ENCODE data around the gene LIN52. TPM values are rescaled to one million over a fixed set of nuclear protein-coding genes. Genes with fewer than 3 reads are reported as not detected.

Gene LIN52
- polyA plus RNA-seq, 1 donor from 2014 or later, result 57.9 TPM

DNA sequence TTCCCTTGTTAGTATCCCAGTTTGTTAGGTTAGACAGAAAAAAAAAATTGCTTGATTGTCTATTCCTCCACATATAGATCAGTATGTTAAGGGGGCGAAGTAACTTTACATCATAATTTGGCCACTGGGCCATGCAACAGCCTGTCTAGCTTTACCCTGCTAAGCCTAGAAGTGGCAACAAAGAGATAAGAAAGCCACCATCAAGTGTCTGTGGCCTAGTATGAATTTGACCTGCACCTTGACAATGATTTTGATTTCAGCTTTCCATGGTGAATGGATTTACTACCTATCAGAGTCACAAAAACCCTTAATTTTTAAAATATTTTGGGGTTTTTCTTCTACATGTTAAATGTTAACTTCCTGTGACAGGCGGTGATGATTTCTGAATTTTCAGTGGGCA lies 63.9 kb downstream of the LIN52 start:
- no peaks in the 10 kb centered on the region for H3F3A ChIP-seq (ENCODE audit: insufficient read depth, low read length, poor library complexity, severe bottlenecking)
- H3K4me3 ChIP-seq (ENCODE audit: low read length), result no peak overlapping the region
- H3K9ac ChIP-seq (ENCODE audit: low read length), result no peak overlapping the region
- H3K27ac ChIP-seq (ENCODE audit: low read length), result no peak overlapping the region
- H2AFZ ChIP-seq (ENCODE audit: low read depth, low read length), result no peak overlapping the region
- no peaks in the 10 kb centered on the region for H3K27me3 ChIP-seq (ENCODE audit: insufficient read depth, low read depth, low read length)
- TF ChIP-seq POLR2AphosphoS5 (IDR thresholded peaks at IDR 0.05) (no peak), TAF1 (IDR thresholded peaks at IDR 0.05; ENCODE audit: low read depth) (no peak), RAD21 (conservative IDR thresholded peaks at IDR 0.05) (no peak), MXI1 (conservative IDR thresholded peaks at IDR 0.05; ENCODE audit: poor library complexity, severe bottlenecking) (no peak), EZH2 (IDR thresholded peaks at IDR 0.05; ENCODE audit: borderline replicate concordance, insufficient read depth, low read length, poor library complexity, severe bottlenecking) (no peak), SMC3 (conservative IDR thresholded peaks at IDR 0.05; ENCODE audit: poor library complexity) (no peak), EP300 (conservative IDR thresholded peaks at IDR 0.05; ENCODE audit: poor library complexity, severe bottlenecking) (no peak)
- TF ChIP-seq, protein P1, sequence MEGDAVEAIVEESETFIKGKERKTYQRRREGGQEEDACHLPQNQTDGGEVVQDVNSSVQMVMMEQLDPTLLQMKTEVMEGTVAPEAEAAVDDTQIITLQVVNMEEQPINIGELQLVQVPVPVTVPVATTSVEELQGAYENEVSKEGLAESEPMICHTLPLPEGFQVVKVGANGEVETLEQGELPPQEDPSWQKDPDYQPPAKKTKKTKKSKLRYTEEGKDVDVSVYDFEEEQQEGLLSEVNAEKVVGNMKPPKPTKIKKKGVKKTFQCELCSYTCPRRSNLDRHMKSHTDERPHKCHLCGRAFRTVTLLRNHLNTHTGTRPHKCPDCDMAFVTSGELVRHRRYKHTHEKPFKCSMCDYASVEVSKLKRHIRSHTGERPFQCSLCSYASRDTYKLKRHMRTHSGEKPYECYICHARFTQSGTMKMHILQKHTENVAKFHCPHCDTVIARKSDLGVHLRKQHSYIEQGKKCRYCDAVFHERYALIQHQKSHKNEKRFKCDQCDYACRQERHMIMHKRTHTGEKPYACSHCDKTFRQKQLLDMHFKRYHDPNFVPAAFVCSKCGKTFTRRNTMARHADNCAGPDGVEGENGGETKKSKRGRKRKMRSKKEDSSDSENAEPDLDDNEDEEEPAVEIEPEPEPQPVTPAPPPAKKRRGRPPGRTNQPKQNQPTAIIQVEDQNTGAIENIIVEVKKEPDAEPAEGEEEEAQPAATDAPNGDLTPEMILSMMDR (IDR thresholded peaks at IDR 0.05; ENCODE audit: poor library complexity, severe bottlenecking), result no peak
- no peaks in the 10 kb centered on the region for H3K9me3 ChIP-seq (ENCODE audit: low read length)
- H3K79me2 ChIP-seq (replicated peaks; ENCODE audit: insufficient read depth, low read length), result no peaks in the 10 kb centered on the region
- H3K4me2 ChIP-seq (ENCODE audit: low read length), result no peak overlapping the region
- H3K36me3 ChIP-seq (ENCODE audit: insufficient read depth, low read length), result no peaks in the 10 kb centered on the region
- no peaks in the 10 kb centered on the region for H3K9me2 ChIP-seq (ENCODE audit: insufficient read depth, low read length)
- H4K20me1 ChIP-seq (ENCODE audit: insufficient read depth), result no peaks in the 10 kb centered on the region

DNA sequence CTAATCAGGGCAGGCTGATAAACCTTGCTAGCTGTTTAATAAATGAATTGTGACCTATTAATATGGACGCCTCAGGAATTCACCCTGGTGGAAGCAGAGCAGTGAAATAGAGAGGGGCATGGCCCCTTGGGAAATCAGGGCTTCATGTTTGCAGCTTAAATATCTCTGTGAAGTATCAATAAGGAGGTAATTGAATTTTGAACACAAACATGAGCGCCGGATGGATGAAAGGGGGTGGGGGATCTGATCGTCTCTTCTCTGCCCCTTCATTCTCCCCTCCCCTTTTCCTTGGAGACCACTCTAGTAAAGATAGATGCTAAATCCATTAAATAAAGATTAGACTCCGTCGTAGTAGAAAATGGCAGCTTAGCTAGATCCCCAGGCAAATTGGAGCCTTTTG lies 70.5 kb downstream of the LIN52 start:
- H3K36me3 ChIP-seq (ENCODE audit: insufficient read depth, low read length), result no peaks in the 10 kb centered on the region
- H3K27me3 ChIP-seq (ENCODE audit: insufficient read depth, low read depth, low read length), result no peaks in the 10 kb centered on the region
- H3K27ac ChIP-seq (ENCODE audit: low read length), result no peak overlapping the region
- H3K4me2 ChIP-seq (ENCODE audit: low read length), result no peak overlapping the region
- no peak overlapping the region for H2AFZ ChIP-seq (ENCODE audit: low read depth, low read length)
- H3K9ac ChIP-seq (ENCODE audit: low read length), result no peak overlapping the region
- H3K4me3 ChIP-seq (ENCODE audit: low read length), result no peak overlapping the region
- no peaks in the 10 kb centered on the region for H4K20me1 ChIP-seq (ENCODE audit: insufficient read depth)
- H3K9me2 ChIP-seq (ENCODE audit: insufficient read depth, low read length), result no peaks in the 10 kb centered on the region
- H3F3A ChIP-seq (ENCODE audit: insufficient read depth, low read length, poor library complexity, severe bottlenecking), result peaks cover 7% of the 10 kb centered on the region
- H3K9me3 ChIP-seq (ENCODE audit: low read length), result no peaks in the 10 kb centered on the region
- no peaks in the 10 kb centered on the region for H3K79me2 ChIP-seq (replicated peaks; ENCODE audit: insufficient read depth, low read length)
- TF ChIP-seq RAD21 (conservative IDR thresholded peaks at IDR 0.05), result no peak
- no peak for TF ChIP-seq POLR2AphosphoS5 (IDR thresholded peaks at IDR 0.05)
- TF ChIP-seq EZH2 (IDR thresholded peaks at IDR 0.05; ENCODE audit: borderline replicate concordance, insufficient read depth, low read length, poor library complexity, severe bottlenecking), result no peak
- TF ChIP-seq EP300 (conservative IDR thresholded peaks at IDR 0.05; ENCODE audit: poor library complexity, severe bottlenecking), result no peak
- no peak for TF ChIP-seq SMC3 (conservative IDR thresholded peaks at IDR 0.05; ENCODE audit: poor library complexity)
- TF ChIP-seq MXI1 (conservative IDR thresholded peaks at IDR 0.05; ENCODE audit: poor library complexity, severe bottlenecking), result no peak
- TF ChIP-seq, protein P2, sequence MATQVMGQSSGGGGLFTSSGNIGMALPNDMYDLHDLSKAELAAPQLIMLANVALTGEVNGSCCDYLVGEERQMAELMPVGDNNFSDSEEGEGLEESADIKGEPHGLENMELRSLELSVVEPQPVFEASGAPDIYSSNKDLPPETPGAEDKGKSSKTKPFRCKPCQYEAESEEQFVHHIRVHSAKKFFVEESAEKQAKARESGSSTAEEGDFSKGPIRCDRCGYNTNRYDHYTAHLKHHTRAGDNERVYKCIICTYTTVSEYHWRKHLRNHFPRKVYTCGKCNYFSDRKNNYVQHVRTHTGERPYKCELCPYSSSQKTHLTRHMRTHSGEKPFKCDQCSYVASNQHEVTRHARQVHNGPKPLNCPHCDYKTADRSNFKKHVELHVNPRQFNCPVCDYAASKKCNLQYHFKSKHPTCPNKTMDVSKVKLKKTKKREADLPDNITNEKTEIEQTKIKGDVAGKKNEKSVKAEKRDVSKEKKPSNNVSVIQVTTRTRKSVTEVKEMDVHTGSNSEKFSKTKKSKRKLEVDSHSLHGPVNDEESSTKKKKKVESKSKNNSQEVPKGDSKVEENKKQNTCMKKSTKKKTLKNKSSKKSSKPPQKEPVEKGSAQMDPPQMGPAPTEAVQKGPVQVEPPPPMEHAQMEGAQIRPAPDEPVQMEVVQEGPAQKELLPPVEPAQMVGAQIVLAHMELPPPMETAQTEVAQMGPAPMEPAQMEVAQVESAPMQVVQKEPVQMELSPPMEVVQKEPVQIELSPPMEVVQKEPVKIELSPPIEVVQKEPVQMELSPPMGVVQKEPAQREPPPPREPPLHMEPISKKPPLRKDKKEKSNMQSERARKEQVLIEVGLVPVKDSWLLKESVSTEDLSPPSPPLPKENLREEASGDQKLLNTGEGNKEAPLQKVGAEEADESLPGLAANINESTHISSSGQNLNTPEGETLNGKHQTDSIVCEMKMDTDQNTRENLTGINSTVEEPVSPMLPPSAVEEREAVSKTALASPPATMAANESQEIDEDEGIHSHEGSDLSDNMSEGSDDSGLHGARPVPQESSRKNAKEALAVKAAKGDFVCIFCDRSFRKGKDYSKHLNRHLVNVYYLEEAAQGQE (IDR thresholded peaks at IDR 0.05; ENCODE audit: borderline replicate concordance), result no peak
- TF ChIP-seq TAF1 (IDR thresholded peaks at IDR 0.05; ENCODE audit: low read depth), result no peak
- TF ChIP-seq, protein P1 (IDR thresholded peaks at IDR 0.05; ENCODE audit: poor library complexity, severe bottlenecking), result no peak
